ENCODE measurements around the gene TP53I3.
"Not testable (repeated sequence)": the region's sequence is repeated elsewhere in the genome, so short reads cannot be mapped to it uniquely, and the experiment has no call there.

GRCh38 chr2:24043133-24043532 is 41.5 kb downstream of the TP53I3 start:
- not testable (repeated sequence) for TF ChIP-seq CTCF (IDR thresholded peaks at IDR 0.05; ENCODE audit: extremely low read depth in 1 of 2, insufficient read depth in 1 of 2, low read depth in 1 of 2, low read length in 2 of 2); EZH2 (IDR thresholded peaks at IDR 0.05; ENCODE audit: borderline replicate concordance, low read depth, low read length, severe bottlenecking); POLR2A (IDR thresholded peaks at IDR 0.05; ENCODE audit: low read depth, low read length); POLR2AphosphoS5 (IDR thresholded peaks at IDR 0.05; ENCODE audit: insufficient read depth, low read depth, low read length); FOS (IDR thresholded peaks at IDR 0.05; ENCODE audit: borderline replicate concordance, insufficient read depth, low read length); MAX (IDR thresholded peaks at IDR 0.05; ENCODE audit: insufficient read depth, insufficient read length); MYC (IDR thresholded peaks at IDR 0.05; ENCODE audit: low read depth, low read length); JUN (IDR thresholded peaks at IDR 0.05; ENCODE audit: borderline replicate concordance, insufficient read depth, insufficient read length, low read depth)
